IPS DF 19.7 (cell line): ENCODE measurements around the gene UBE2O.

ENCODE experiments used
- DNase-seq: peaks from one replicate; pipeline ENCODE4 v3.0.0-alpha.2; 2013; ENCODE audit warnings: low read depth, low spot score

The UBE2O gene

GRCh38 chr17:76452660-76453430 lies at the start of gene UBE2O:
UBE2O (minus strand) TSS chr17:76453152; CDS start chr17:76453141, 11 bp downstream.
- DNase-seq, result no peak

DNA sequence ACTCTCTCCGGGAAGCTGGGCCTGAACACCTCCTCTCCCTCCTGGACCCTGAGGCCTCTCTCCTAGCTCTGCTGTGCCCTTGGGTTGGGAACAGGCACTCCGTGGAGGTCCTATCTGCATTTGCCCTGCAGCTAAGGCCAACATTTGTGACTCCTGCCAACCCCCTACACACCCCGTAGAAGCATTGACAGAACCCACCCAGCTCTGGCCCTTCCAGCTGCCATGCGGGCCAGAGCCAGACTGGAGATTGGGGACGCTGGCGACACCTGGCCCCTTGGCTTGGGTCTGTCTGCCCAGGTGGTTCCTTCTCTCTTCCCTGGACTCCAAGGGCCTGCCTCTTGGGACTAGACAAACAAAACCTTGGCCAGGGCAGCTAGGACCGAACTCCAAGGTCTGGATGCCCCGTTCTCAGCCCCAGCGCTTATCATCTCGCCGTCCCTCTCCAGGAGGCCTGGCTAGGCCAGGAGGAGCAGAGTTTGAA lies 48.9 kb upstream of the UBE2O start:
- DNase-seq, result no peak

DNA sequence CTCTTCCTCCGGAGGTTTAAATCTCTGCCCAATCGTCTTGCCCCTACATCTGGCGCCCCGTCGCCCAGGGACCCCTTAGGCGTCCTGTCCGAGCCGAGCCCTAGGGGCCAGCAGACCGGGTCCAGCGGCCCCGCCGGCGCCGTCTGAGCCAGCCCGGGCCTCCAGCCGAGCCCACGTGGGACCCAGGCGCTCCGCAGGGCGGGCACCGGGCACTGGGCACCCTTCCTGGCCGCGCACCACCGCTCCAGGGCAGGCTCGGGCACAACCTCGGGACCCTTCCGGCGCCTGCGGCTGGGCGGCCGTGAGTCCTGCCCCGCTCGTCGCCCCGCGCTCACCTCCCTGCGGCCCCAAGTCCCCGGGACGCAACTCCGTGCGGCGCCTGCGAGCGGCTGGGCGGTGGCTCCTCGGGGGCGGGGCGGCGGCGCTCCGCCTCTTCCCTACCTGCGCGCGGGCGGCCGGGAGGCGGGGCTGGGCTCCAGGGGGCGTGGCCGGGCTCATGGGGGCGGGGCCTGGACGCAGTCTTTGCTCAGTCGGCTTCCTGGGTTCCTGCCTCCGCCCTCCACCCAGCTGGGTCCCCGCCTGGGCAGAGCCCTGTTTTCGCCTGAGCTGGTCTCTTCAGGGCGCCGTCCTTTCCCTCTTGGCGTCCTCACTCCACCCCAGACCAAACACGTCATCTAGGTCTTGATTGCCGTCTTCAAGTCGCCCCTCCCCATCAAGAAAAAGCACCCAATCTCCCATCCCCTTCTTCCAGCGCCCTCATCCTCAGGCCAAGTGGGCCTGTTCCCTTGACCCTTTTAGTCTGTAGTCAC lies 48.3 kb upstream of the UBE2O start, which contains the start of gene RHBDF2:
TSS of gene RHBDF2 (minus strand) at position 406 of the 809 bp plus-strand sequence. CDS start 19,899 bp downstream, outside the sequence.
- DNase-seq, result no peak

GRCh38 chr17:76500747-76501017 lies 47.7 kb upstream of the UBE2O start:
- no peak for DNase-seq

GRCh38 chr17:76500074-76500746 lies 47.3 kb upstream of the UBE2O start:
- no peak for DNase-seq

- no peak for DNase-seq
These were observed 46.3 kb upstream of the UBE2O start for GRCh38 chr17:76499267-76499667.

DNA sequence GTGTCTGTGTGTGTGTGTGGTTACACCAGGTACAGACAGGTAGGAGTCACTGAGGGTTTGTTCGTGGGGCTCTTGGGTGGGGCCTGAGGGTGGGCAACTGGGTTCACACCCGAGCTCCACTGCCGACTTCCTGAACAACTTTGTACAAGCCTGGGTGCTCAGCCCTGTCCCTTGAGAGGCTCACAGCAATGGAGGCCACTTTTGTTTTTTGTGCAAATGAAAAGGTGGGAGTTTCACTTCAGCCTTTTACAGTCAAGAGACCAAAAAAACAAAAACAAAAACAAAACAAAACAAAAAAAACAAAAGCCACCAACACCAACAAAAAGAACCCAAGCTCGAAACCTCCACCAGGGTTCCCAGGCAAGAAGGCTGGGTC lies 45.9 kb upstream of the UBE2O start:
- DNase-seq, result no peak

DNA sequence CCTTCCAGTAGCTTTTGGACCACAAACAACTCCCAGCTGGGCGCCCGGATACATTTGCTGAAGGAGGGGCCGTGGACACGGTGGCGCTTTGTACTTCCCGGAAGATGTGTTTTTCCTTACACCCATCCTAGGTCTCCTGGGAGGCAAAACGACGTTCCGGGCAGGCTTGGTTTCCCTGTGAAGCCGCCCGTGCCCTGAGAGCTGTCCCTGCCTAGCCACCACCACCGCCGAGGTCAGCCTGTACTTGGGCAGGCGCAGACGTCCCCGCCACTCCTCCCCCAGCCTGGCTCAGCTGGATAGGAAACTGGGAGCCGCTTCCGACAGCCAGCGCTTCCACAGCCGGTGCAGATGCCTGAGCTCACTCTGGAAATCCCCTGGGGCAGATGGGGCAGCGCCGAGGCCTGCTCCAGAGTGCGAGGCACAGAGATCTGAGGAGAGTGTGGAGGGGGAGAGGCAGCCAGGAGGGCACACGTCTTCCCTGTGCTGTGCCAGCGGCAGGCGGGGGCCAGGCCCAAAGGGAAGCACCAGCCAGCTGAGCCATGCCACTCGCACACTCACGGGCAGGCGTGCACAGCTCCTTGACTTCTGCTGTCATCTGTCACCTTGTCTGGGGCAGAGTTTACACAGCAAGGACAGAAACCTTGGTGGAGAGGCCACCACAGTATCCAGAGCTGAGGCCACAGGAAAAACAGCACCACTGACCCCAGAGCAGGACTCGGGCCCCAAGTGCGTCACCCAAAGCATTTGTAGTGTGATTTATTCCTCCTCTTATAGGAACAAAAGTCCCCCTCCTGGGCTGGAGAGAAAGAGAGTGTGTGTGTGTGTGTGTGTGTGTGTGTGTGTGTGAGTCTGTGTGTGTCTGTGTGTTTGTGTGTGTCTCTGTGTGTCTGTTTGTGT lies 45.3 kb upstream of the UBE2O start:
- no peak for DNase-seq

GRCh38 chr17:76497699-76497978 lies 44.7 kb upstream of the UBE2O start:
- no peak for DNase-seq

GRCh38 chr17:76496464-76496863 lies 43.5 kb upstream of the UBE2O start:
- DNase-seq, result no peak

- no peak for DNase-seq
These were observed 42.9 kb upstream of the UBE2O start for GRCh38 chr17:76495663-76496400.

DNA sequence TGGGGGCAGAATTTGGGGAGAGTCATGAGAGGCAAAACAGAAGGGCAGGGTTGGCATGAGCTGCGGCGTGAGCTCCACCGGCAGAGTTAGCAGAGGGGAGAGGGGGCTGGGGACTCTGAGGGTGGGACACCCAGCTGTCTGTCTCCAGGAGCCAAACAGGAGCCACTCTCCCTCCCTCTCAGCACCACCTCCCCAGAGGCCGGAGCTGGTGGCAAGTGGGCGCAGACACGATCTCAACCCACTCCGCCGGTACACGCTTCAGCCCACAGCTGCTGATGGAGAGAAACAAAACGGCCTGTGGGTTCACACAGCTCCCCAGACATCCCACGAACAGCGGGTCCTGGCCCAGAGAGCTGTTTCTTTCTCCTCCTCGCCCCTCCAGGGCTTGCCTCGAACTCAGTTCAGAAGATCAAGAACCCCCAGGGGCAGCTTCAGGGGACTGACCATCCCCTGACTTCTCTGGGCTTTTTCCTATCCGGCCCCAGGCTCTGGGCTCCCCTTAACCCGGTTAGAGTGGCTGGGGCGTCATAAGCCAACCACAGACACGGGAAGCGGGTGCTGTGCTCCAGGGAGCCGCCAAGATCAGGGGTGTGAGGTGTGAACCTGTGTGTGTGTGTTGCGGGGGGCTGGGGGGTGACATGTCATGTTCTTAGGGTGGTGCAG lies 40.7 kb upstream of the UBE2O start:
- no peak for DNase-seq

GRCh38 chr17:76492989-76493501 lies 40.1 kb upstream of the UBE2O start:
- DNase-seq, result no peak

DNA sequence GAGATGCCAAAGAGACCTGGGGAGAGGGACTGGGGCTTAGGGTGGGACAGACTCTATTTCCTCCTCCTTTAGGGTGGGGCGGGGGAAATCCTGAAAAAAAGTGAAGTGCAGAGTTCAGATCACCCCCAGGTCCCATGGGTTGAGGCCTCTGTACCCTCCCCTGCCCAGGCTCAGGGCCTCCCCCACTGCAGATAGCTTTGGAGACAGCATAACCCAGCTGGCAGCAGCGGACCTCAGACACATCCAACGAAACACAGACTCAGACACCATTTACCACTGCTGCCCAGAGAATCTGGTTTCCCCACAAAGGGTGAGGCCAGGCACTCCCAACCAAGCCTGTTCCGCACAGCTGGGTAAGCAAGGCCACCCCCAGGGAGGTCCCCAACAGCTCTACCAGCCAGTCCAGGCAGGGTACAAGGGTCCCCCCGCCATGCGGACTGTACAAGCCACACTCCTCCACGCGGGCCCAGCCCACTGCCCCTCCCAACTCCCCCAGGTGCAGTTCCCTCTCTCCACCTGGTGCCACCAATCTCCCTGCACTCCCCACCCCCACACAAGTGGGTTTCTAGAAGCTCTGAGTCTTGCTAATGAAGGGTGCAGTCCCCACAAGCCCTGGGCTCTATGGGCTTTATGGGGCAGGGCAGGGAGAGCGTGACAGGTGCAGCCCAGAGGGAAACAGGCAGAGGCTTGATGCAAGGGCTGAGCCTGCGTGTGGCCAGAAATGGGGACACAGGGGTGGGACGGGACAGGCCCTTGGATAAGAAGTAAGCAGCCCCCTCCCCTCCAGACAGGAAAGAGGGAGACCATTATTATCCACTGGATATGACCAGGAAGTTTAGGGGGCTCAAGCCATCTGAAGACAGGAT lies 39.4 kb upstream of the UBE2O start:
- DNase-seq, result no peak

DNA sequence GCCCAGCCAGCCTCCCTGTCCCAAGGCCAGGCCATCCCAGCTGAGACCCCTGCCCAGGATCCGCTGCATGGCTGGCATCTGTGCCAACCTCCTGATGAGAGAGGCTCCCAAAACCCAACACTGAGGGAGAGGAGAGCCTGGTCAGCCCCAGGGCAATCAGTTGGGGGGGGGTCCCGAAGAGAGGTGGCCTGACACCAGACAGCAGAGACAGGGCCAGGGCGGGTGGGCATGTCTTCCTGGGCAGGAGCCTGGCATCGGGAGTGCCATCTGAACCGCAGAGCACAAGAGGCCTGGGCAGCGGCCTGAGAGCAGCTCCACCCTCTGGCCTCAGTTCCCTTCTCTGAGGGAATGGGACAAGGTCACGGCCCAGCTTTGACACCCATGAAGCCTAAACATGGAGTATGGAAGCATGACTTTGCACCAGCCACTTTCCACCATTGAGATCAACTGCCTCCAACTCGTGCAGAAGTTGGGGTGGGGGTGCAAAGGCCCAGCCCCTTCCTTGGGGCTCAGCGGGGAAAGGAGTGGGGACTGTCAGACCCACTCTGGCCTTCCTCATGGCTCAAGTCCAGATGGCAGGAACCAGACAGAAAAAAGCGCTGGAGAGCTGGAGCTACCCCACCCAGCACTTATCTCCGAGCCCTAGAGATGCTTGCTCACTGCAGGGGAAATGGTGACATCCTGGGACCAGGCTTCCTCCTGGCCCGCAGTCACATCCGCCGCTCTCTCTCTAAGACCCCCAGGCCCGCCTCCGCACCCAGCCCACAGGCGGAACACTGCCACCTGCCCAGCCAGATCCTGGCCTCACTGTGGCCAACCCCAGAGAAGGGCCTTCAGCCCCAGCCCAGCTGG lies 38.5 kb upstream of the UBE2O start:
- DNase-seq, result no peak

GRCh38 chr17:76490112-76490710 lies 37.3 kb upstream of the UBE2O start:
- DNase-seq, result no peak

GRCh38 chr17:76487451-76488192 lies 34.7 kb upstream of the UBE2O start:
- DNase-seq, result no peak
